HG03135 (cell line): ENCODE data around the gene ARL13A.
A peak's percentile ranks its signal among the peaks of the same experiment; 100 is the strongest.
"Not testable (repeated sequence)": the region's sequence is repeated elsewhere in the genome, so short reads cannot be mapped to it uniquely, and the experiment has no call there.

Experiments used
- ATAC-seq: cut with Tn5 transposase; IDR thresholded peaks from one replicate; pipeline ENCODE4 v1.9.1; 2021; ENCODE audit warnings: mild to moderate bottlenecking, moderate library complexity; ENCODE audit not compliant: unreplicated experiment

ARL13A gene

DNA sequence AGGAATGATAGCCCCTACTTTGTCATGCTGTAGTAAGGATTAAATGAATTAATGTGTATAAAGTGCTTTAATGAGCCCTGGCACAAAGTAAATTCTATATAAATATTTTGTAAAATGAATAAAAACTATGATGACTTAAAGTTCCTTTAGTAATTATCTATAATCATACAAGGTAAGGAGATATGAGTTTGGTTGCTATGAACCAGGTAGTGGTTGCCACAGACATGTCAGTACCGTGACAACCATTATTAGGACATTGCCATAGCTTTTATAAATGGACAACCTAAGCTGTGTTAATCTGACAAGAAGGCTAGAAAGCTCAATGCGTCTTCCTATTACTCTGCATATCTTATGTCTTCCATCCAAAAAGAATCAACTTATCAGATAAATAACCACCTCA lies at the start of gene ARL13A:
Gene ARL13A, plus strand, starts transcription at position 301 of the 400 bp plus-strand sequence. CDS start 3,982 bp downstream, outside the sequence.
- ATAC-seq: no peak

- ATAC-seq: no peak
These were observed 45.1 kb upstream of the ARL13A start for GRCh38 chrX:100924375-100924774.

GRCh38 chrX:100926453-100926852 lies 43.1 kb upstream of the ARL13A start:
- ATAC-seq: no peak

GRCh38 chrX:100928660-100929613 lies 40.6 kb upstream of the ARL13A start, which contains the start of gene XKRX:
Gene XKRX (minus strand): TSS chrX:100928917. CDS start chrX:100928304, 613 bp downstream.
- no peak for ATAC-seq

GRCh38 chrX:100931218-100931924 lies 38.1 kb upstream of the ARL13A start:
- peak; percentile 67 for ATAC-seq

DNA sequence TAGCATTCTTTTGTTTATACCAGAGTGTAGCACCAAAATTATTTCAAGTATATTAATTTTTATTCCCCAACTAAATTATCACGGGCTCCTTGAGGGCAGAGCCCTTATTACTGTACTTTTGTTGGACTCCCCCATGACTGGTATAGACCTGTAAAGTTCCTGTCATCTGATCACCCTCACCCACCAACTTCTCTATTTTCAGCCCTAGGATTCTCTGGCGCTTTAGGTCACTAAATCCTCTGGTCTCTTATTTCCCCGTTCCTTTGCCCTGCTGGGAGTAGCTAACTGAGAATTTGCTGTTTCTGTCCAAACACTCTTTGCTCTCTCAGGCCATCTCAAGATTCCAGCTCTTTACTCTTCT lies 37.6 kb upstream of the ARL13A start:
- peak; percentile 10 for ATAC-seq

DNA sequence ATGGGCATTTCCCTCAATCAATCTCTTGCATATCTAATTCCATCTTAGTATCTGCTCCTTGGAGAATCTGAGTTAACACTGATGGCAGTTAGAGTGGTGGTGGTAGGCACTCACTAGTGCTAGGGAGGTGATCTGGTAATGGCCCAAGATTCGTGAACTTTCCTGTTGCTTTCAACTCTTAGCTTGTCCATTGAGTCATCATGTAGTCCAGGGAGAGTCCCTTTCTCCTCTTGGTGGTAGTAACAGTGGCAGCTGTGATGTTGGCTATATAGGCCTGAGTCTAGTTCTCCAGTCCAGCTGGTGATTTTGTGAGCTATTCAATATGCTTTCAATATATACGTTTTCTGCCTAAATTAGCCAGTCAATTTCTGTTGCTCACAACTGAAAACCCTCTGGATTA lies 33.7 kb upstream of the ARL13A start:
- no peak for ATAC-seq

DNA sequence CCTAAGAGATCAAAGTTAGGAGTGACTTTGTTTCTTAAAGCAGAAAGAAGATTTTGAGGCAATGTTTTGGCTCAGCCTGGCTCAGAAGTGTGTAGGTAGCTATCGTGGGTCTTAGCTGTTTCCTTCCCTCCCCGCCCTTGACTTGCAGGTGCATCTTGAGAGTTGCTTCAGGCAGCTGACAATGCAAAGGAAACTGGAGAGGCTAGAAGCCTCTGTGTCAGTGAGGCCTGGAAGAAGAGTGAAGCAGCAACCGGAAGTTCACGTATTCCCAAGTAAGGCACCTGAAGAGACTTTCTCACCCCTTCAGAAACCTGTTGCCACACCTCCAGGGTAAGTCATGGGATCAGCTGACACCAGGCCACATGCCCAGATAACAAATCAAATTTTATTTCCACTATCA lies 30.2 kb upstream of the ARL13A start:
- no peak for ATAC-seq

- no peak for ATAC-seq
These were observed 24.9 kb upstream of the ARL13A start for GRCh38 chrX:100944601-100945000.

GRCh38 chrX:100946299-100946927 lies 23.1 kb upstream of the ARL13A start:
- no peak for ATAC-seq

- no peak for ATAC-seq
These were observed 21.0 kb upstream of the ARL13A start for GRCh38 chrX:100948557-100948956.

- no peak for ATAC-seq
These were observed 6.7 kb upstream of the ARL13A start for GRCh38 chrX:100962811-100963210.

- ATAC-seq: no peak
These were observed 5.1 kb upstream of the ARL13A start for GRCh38 chrX:100964362-100964761.

DNA sequence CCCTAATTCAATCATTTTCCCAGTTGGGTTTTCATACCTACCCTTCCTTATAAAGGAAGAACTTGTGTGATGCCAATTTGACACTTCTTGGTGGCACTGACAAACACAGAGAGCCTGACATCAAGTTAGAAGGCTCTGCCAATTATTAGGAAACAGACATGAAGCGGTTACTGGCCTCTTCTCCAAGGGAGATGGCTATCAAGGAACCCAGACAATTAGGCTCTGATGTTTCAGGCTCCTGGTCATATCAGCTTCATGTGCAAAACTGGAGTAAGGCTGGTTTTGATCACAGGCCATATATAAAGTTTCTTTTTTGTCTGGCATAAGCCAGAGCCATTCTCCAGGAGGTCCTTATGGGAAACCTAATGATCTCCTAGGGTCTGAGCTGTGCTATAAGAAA lies 428 bp downstream of the ARL13A start:
- no peak for ATAC-seq

DNA sequence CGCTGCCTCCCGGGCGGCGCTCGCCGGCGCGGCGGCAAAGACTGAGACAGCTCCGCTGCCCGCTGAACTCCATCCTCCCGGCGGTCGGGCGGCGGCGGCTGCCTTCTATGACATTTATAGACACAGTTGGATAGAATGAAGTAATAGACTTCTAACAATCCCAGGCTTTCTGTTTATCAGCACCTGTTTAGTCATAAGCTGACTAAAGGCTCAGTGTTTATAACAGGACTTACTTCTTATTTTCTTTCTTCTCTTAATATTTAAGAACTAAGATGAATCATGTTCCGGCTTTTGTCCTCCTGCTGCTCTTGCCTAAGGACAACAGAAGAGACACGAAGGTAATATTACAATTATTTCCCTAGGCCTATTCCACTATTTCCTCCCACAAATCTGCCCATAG lies 3.9 kb downstream of the ARL13A start:
- no peak for ATAC-seq

DNA sequence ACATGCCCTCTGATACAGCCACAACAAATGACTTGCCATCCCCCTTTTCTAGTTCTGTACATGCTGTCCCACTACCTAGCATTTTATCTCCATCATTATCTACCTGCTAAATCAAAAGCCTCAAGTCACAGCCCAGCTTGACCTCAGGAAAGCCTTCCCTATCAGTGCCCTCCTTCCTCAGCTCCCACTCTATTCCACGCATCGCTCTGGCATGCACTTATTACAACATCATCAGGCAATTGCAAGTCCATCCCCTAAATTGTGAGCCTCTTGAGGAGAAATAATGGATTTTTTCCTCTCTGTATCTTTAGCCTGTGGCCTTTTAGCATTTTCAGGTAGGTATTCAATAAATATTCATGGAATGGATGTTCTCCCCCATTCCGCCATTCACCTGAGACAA lies 5.7 kb downstream of the ARL13A start:
- ATAC-seq: no peak

GRCh38 chrX:100976211-100976610 lies 6.7 kb downstream of the ARL13A start:
- ATAC-seq: no peak

- ATAC-seq: no peak
These were observed 10.5 kb downstream of the ARL13A start for GRCh38 chrX:100979881-100980607.

GRCh38 chrX:100980608-100981497 lies 11.3 kb downstream of the ARL13A start:
- no peak for ATAC-seq

DNA sequence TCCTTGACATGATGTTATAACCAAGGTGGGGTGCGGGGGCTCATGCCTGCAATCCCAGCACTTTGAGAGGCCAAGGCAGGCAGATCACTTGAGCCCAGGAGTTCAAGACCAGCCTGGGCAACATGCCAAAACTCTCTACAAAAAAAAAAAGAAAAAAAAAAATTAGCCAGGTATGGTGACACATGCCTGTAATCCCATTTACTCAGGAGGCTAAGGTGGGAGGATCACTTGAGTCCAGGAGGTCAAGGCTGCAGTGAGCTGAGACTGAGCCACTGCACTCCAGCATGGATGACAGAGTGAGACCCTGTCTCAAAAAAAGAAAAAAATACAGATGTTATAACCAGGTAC lies 12.0 kb downstream of the ARL13A start:
- not testable (repeated sequence) for ATAC-seq
